ENCODE data around the gene PTPRE.

PTPRE gene

GRCh38 chr10:128125944-128126764, 219.3 kb downstream of the PTPRE start, which contains the start of gene MKI67:
Gene MKI67 (minus strand): TSS chr10:128126423. CDS start chr10:128125667, 756 bp downstream.
- peak; percentile 89 for DNase-seq
- peaks cover 4% of the 10 kb centered on the region for H3K9me3 Mint-ChIP-seq
- no peak for TF ChIP-seq CTCF (IDR thresholded peaks at IDR 0.05)
- H3K27ac Mint-ChIP-seq = no peak within 1 kb of the TSS
- H3K36me3 Mint-ChIP-seq (ENCODE audit: low read depth) = peaks cover 29% of the 10 kb centered on the region
- peaks cover 5% of the 10 kb centered on the region for H3K27me3 Mint-ChIP-seq (ENCODE audit: low read depth, poor library complexity)
- peaks cover 50% of the 10 kb centered on the region for H3K4me1 Mint-ChIP-seq
- peak within 1 kb of the TSS; percentile 95 for H3K4me3 Mint-ChIP-seq

GRCh38 chr10:128128582-128128981, 221.7 kb downstream of the PTPRE start:
- Mint-ChIP-seq H3K9me3 (no peaks in the 10 kb centered on the region), H3K27ac (no peak overlapping the region)
- TF ChIP-seq CTCF (IDR thresholded peaks at IDR 0.05) = no peak

GRCh38 chr10:128130051-128130450, 223.1 kb downstream of the PTPRE start:
- DNase-seq = no peak
- no peak for TF ChIP-seq CTCF (IDR thresholded peaks at IDR 0.05)
- Mint-ChIP-seq H3K36me3 (ENCODE audit: low read depth) (no peaks in the 10 kb centered on the region), H3K27me3 (ENCODE audit: low read depth, poor library complexity) (peaks cover 7% of the 10 kb centered on the region), H3K4me3 (no peak overlapping the region), H3K27ac (no peak overlapping the region), H3K9me3 (no peaks in the 10 kb centered on the region), H3K4me1 (peaks cover 25% of the 10 kb centered on the region)

More at GRCh38 chr10:128128582-128128981, 221.7 kb downstream of the PTPRE start:
- DNase-seq = no peak
- Mint-ChIP-seq H3K4me1 (peaks cover 39% of the 10 kb centered on the region), H3K36me3 (ENCODE audit: low read depth) (peaks cover 9% of the 10 kb centered on the region), H3K27me3 (ENCODE audit: low read depth, poor library complexity) (peaks cover 12% of the 10 kb centered on the region), H3K4me3 (no peak overlapping the region)
